AG04450 (cell line): ENCODE data around the gene NMRAL1. TPM values are rescaled to one million over a fixed set of nuclear protein-coding genes. Genes with fewer than 3 reads are reported as not detected.

Experiments
- CTCF ChIA-PET: fragments of 300-600, 350-600 bp; formaldehyde crosslinking; extraction: SDS; loops from one replicate; lab custom pipeline; 2022; ENCODE audit warnings: antibody characterized with exemption, inconsistent platforms; lab: Charles Lee
- POLR2A ChIA-PET: fragments of 350-600 bp; formaldehyde crosslinking; extraction: SDS; loops from one replicate; lab custom pipeline; 2021; ENCODE audit warnings: antibody characterized with exemption, inconsistent platforms; lab: Yijun Ruan, JAX
- DNase-seq: peaks from one replicate; pipeline ENCODE4 v3.0.0-alpha.2; 2011; ENCODE audit warnings: low read depth, low spot score
- H3K27ac ChIP-seq: one replicate; pipeline ENCODE4 v1.5.1; 2012; ENCODE audit warnings: low read depth, low read length, control low read depth
- H3K27me3 ChIP-seq: one replicate; pipeline ENCODE4 v1.6.0; 2012; ENCODE audit warnings: low read length; ENCODE audit not compliant: control insufficient read depth, insufficient read depth
- H3K4me3 ChIP-seq: 2 replicates; pipeline ENCODE4 v1.5.1; 2011; ENCODE audit warnings: mild to moderate bottlenecking, low read depth, low read length, control low read depth
- H3K9me3 ChIP-seq: 2 replicates; pipeline ENCODE4 v1.5.1; 2012; ENCODE audit warnings: low read length; ENCODE audit not compliant: control insufficient read depth, insufficient read depth
- polyA plus RNA-seq: library from polyadenylated mRNA; depleted of rRNA; stranded (reverse); fragments of >200 nt; gene quantifications from 2 replicates; pipeline ENCODE4 v1.2.3, GENCODE V29; 2011
- TF ChIP-seq, protein P1 (sequence below): IDR thresholded peaks from 2 replicates; pipeline ENCODE4 v1.5.1; 2011; ENCODE audit warnings: low read depth, low read length, control low read depth, inconsistent platforms

NMRAL1 gene
- polyA plus RNA-seq, 1 experiment, result 26.3 TPM

DNA sequence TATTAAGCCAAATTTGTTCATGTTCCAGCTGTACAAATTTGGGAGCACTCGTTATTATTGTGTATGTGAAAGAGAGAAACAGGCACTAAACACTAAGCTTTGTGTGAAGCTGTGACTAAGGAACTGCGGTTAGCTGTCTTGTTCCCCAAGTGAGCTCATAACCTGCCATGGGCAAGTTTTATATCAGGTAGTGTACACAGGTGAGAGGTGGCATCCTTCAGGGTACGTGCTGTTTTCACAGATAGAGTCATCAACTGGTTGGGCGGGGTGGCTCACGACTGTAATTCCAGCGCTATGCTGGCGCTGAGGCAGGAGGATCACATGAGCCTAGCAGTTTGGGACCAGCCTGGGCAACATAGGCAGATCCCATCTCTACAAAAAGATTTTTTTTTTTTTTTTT lies 45.9 kb downstream of the NMRAL1 start:
- ChIA-PET CTCF (no interaction called here), POLR2A (no interaction called here)
- Histone ChIP-seq H3K9me3 (peaks cover 3% of the 10 kb centered on the region; the same call in 1 of the 2 replicates), H3K27me3 (no peaks in the 10 kb centered on the region), H3K4me3 (no peak overlapping the region), H3K27ac (no peak overlapping the region)
- TF ChIP-seq, protein P1, sequence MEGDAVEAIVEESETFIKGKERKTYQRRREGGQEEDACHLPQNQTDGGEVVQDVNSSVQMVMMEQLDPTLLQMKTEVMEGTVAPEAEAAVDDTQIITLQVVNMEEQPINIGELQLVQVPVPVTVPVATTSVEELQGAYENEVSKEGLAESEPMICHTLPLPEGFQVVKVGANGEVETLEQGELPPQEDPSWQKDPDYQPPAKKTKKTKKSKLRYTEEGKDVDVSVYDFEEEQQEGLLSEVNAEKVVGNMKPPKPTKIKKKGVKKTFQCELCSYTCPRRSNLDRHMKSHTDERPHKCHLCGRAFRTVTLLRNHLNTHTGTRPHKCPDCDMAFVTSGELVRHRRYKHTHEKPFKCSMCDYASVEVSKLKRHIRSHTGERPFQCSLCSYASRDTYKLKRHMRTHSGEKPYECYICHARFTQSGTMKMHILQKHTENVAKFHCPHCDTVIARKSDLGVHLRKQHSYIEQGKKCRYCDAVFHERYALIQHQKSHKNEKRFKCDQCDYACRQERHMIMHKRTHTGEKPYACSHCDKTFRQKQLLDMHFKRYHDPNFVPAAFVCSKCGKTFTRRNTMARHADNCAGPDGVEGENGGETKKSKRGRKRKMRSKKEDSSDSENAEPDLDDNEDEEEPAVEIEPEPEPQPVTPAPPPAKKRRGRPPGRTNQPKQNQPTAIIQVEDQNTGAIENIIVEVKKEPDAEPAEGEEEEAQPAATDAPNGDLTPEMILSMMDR, result no peak
- no peak for DNase-seq

DNA sequence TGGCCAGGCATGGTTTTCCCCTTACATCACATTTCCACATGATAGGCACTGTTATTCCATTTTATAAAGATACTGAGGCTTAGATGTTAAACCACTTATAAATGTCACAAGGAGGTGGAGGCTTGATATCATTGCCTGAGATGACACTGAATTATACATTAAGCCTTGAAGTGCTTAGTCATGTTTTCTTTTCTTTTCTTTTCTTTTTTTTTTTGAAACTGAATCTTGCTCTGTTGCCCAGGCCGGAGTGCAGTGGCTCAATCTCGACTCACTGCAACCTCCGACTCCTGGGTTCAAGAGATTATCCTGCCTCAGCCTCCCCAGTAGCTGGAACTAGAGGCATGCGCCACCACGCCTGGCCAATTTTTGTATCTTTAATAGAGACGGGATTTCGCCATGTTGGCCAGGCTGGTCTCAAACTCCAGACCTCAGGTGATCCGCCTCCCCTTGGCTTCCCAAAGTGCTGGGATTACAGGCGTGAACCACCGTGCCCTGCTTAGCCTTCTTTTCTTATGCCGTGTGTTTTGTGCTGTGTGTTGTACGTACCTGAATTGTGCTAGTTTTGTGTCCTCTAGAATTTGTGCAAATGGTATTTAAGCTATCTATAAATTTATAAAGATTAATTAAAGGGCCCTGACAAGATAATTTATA lies 47.6 kb downstream of the NMRAL1 start:
- TF ChIP-seq, protein P1, result no peak
- Histone ChIP-seq H3K4me3 (peak overlapping the region; percentile 76), H3K27ac (no peak overlapping the region), H3K9me3 (peaks cover 3% of the 10 kb centered on the region; the same call in 1 of the 2 replicates), H3K27me3 (no peaks in the 10 kb centered on the region)
- DNase-seq, result no peak
- ChIA-PET CTCF (interaction anchor here (0.7 to 1.1 kb wide), 3 partner anchors 24 to 191 kb away, joined by 3 to 9 read pairs (median 3); no protein-coding TSS in a partner anchor), POLR2A (no interaction called here)

DNA sequence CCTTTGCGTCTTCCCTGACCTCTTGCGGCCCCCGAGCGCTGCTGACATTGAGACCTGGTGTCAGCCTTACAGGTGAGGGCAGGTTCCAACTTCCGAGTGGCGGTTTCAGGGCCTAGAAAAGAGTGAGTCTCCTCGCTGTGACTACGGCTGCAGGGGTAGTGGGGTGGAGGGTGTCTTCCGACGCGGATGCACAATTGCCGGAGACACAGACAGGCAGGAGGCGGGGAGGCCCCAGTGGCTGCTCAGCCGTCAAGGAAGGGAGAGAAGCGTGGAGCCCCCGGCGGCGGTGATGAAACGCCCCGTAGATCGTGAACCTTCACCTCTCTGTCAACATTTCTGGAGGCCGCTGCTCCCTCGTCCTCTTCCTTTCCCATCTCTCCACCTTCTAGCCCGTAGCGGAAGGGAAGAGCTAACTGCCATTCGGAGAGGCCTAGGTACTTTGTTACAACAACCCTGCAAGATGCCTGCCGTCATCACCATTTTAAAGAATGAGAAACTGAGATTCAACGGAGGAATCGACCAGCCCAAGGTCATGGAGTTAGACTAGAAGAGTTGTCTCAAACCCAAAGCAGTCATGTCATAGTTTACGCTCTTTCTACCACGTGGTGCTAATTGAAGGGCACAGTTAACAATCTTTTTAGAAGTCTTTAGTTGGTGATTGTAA lies 48.3 kb downstream of the NMRAL1 start:
- H3K9me3 ChIP-seq, result peaks cover 3% of the 10 kb centered on the region; the same call in 1 of the 2 replicates
- peak overlapping the region; percentile 31 for H3K27ac ChIP-seq
- ChIA-PET CTCF (interaction anchor here (1.1 kb wide), 1 partner anchor 24 kb away, joined by 9 read pairs; no protein-coding TSS in a partner anchor), POLR2A (no interaction called here)
- H3K4me3 ChIP-seq, result peak overlapping the region; percentile 76
- DNase-seq, result no peak
- no peaks in the 10 kb centered on the region for H3K27me3 ChIP-seq
- TF ChIP-seq, protein P1, result no peak

DNA sequence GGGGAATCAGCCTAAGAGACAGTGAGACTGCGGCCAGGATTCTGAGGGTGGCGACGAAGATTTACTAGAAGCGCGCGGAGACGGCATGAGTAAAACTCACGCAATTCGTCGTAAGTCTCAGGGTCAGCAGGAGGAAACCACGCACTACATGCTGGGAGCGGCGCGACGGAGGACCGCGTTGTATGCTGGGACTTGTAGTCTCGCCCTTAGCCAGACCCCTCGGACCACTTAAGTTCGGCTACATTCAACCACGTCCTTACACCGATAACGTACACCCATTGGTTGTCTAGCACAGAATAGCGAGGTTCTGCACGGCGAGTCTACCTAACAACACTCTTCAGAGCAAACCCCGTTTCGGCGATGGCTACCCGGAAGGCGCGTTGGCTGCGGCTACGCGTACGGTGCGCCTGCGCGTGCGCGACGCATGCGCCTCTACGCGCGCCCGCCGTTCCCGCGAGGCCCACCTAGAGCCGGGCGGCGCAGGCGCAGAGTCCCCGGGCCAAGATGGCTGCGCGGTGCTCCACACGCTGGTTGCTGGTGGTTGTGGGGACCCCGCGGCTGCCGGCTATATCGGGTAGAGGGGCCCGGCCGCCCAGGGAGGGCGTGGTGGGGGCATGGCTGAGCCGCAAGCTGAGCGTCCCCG lies 48.9 kb downstream of the NMRAL1 start, which contains the start of gene DNAJA3:
DNAJA3 (plus strand) TSS at position 491 of the 643 bp plus-strand sequence; CDS start at position 505, 14 bp downstream.
- Histone ChIP-seq H3K27me3 (no peaks in the 10 kb centered on the region), H3K9me3 (peaks cover 3% of the 10 kb centered on the region; the same call in 1 of the 2 replicates), H3K4me3 (peak within 1 kb of the TSS; percentile 76), H3K27ac (peak within 1 kb of the TSS; percentile 96)
- DNase-seq, result peak; percentile 93
- TF ChIP-seq, protein P1, result no peak
- ChIA-PET POLR2A (no interaction called here), CTCF (interaction anchor here (1.1 kb wide), 1 partner anchor 23 kb away, joined by 9 read pairs; no protein-coding TSS in a partner anchor)
